PC-3 (cell line): ENCODE data around the gene CYTH4. TPM values are rescaled to one million over a fixed set of nuclear protein-coding genes. Genes with fewer than 3 reads are reported as not detected.
A peak's percentile ranks its signal among the peaks of the same experiment; 100 is the strongest.

Experiments used
- ATAC-seq: fragments of 200-7000 bp; cut with Tn5 transposase; 2 replicates; pipeline ENCODE4 v1.9.1; 2020; ENCODE audit warnings: mild to moderate bottlenecking, moderate library complexity
- BruUV-seq: library from RNA; stranded (reverse); fragments of 400-500 nt; replicated peaks from 2 replicates; lab custom pipeline; 2021; lab: Mats Ljungman, UMichigan
- CTCF ChIA-PET: fragments of 300-600 bp; sonication (Branson Sonifier 250); formaldehyde crosslinking; loops from one replicate; lab custom pipeline; 2022; ENCODE audit warnings: antibody characterized with exemption; lab: Charles Lee
- POLR2A ChIA-PET: fragments of 300-600 bp; sonication (Branson Sonifier 250); formaldehyde crosslinking; loops from one replicate; lab custom pipeline; 2022; ENCODE audit warnings: antibody characterized with exemption; ENCODE audit not compliant: unreplicated experiment; lab: Charles Lee
- DNase-seq: peaks from one replicate; pipeline ENCODE4 v3.0.0-alpha.2; 2015
- H2AFZ ChIP-seq: fragments of 300-600 bp; sonication (generic); 2 replicates; pipeline ENCODE4 v1.6.0; 2016; ENCODE audit warnings: antibody characterized with exemption, low read length
- H3F3A ChIP-seq: fragments of 300-600 bp; sonication (generic); one replicate; pipeline ENCODE4 v1.6.0; 2017; ENCODE audit warnings: antibody characterized with exemption, low read length, control low read depth, mild to moderate bottlenecking; ENCODE audit not compliant: unreplicated experiment
- H3K27ac ChIP-seq: fragments of 300-600 bp; sonication (generic); 2 replicates; pipeline ENCODE4 v1.5.1; 2016; ENCODE audit warnings: mild to moderate bottlenecking, low read length
- H3K27me3 ChIP-seq: fragments of 300-600 bp; sonication (generic); 2 replicates; pipeline ENCODE4 v1.6.1; 2016; ENCODE audit warnings: low read length, mixed read lengths
- H3K36me3 ChIP-seq: fragments of 300-600 bp; sonication (generic); 2 replicates; pipeline ENCODE4 v1.6.1; 2016; ENCODE audit warnings: low read depth, mixed run types, low read length, mixed read lengths
- H3K4me1 ChIP-seq: fragments of 300-600 bp; sonication (generic); 2 replicates; pipeline ENCODE4 v1.5.1; 2016; ENCODE audit warnings: low read length; ENCODE audit not compliant: insufficient read depth
- H3K4me2 ChIP-seq: fragments of 300-600 bp; sonication (generic); 2 replicates; pipeline ENCODE4 v1.6.0; 2016; ENCODE audit warnings: low read length
- H3K4me3 ChIP-seq: fragments of 300-600 bp; sonication (generic); 2 replicates; pipeline ENCODE4 v1.5.1; 2016; ENCODE audit warnings: mild to moderate bottlenecking, low read length, mixed read lengths
- H3K79me2 ChIP-seq: fragments of 300-600 bp; sonication (generic); 2 replicates; pipeline ENCODE4 v1.6.1; 2017; ENCODE audit warnings: low read length, mixed read lengths
- H3K9ac ChIP-seq: fragments of 300-600 bp; sonication (generic); 2 replicates; pipeline ENCODE4 v1.6.0; 2016; ENCODE audit warnings: mild to moderate bottlenecking, low read length
- H3K9me2 ChIP-seq: fragments of 300-600 bp; sonication (generic); replicated peaks from 2 replicates; pipeline ENCODE4 v1.6.1; 2016; ENCODE audit warnings: mixed run types, low read length, mixed read lengths
- H3K9me3 ChIP-seq: fragments of 300-600 bp; sonication (generic); 2 replicates; pipeline ENCODE4 v1.6.1; 2016; ENCODE audit warnings: low read length, mixed read lengths
- H4K20me1 ChIP-seq: fragments of 300-600 bp; sonication (generic); 2 replicates; pipeline ENCODE4 v1.6.1; 2016; ENCODE audit warnings: low read length, mixed read lengths
- EZH2 ChIP-seq: fragments of 300-600 bp; sonication (generic); IDR thresholded peaks from one replicate; pipeline ENCODE4 v1.6.1; 2017; ENCODE audit warnings: antibody characterized with exemption, mild to moderate bottlenecking, low read length; ENCODE audit not compliant: unreplicated experiment
- EZH2phosphoT487 ChIP-seq: fragments of 300-600 bp; sonication (generic); IDR thresholded peaks from 2 replicates; pipeline ENCODE4 v1.6.1; 2018; ENCODE audit warnings: mild to moderate bottlenecking, antibody characterized with exemption, low read length, borderline replicate concordance
- intact Hi-C: fragments of 100-400 bp; cut with micrococcal nuclease; formaldehyde crosslinking; loops from 2 replicates; pipeline ENCODE4 v1.9.0; 2023
- total RNA-seq: library from RNA; depleted of rRNA; stranded (reverse); fragments of >200 nt; gene quantifications from 2 replicates; pipeline ENCODE4 v1.2.3, GENCODE V29; 2014
- TF ChIP-seq, protein P1 (sequence below): fragments of 300-600 bp; sonication (generic); conservative IDR thresholded peaks from 2 replicates; pipeline ENCODE4 v1.5.1; 2017; ENCODE audit warnings: antibody characterized with exemption, low read depth, mild to moderate bottlenecking, low read length

The CYTH4 gene
- total RNA-seq, 1 experiment from 2014 or later, result 1.9 TPM

DNA sequence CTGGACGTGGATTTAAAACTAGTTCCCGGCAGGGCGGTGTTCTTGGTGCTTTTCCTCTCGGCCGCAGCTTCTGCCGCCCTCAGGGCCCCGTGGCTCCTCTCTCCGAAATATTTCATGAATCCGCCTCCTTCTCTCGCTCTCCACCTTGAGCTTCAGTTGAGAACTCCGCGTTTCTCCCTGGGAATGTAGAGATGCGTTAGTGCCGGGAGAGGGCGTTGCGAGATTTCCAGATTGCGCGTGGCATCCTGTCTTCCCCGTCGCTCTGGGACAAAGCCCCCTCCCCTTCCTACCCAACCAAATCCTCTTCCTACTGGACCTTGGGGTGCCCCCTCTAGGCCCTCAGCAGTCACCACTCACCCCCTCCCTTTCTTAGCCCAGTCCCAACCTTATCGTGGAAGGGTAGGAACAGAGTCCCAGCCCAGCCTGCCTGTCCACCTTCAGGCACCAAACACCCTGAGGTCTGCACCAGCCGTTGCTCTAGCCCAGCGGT is 22.7 kb upstream of the CYTH4 start:
- Histone ChIP-seq H2AFZ (peak overlapping the region; percentile 70), H3F3A (no peaks in the 10 kb centered on the region), H3K27ac (no peak overlapping the region), H3K9me2 (no peaks in the 10 kb centered on the region), H3K9me3 (no peaks in the 10 kb centered on the region), H3K4me2 (peak overlapping the region; percentile 73), H3K4me1 (peaks cover 33% of the 10 kb centered on the region), H4K20me1 (no peaks in the 10 kb centered on the region), H3K79me2 (no peaks in the 10 kb centered on the region), H3K4me3 (no peak overlapping the region), H3K27me3 (no peaks in the 10 kb centered on the region), H3K9ac (no peak overlapping the region), H3K36me3 (no peaks in the 10 kb centered on the region)
- CTCF ChIA-PET, result interaction anchor here (0.6 to 1.1 kb wide), 5 partner anchors 10 to 196 kb away, joined by 3 to 7 read pairs (median 4); no protein-coding TSS in a partner anchor
- TF ChIP-seq EZH2, result no peak
- TF ChIP-seq, protein P1, sequence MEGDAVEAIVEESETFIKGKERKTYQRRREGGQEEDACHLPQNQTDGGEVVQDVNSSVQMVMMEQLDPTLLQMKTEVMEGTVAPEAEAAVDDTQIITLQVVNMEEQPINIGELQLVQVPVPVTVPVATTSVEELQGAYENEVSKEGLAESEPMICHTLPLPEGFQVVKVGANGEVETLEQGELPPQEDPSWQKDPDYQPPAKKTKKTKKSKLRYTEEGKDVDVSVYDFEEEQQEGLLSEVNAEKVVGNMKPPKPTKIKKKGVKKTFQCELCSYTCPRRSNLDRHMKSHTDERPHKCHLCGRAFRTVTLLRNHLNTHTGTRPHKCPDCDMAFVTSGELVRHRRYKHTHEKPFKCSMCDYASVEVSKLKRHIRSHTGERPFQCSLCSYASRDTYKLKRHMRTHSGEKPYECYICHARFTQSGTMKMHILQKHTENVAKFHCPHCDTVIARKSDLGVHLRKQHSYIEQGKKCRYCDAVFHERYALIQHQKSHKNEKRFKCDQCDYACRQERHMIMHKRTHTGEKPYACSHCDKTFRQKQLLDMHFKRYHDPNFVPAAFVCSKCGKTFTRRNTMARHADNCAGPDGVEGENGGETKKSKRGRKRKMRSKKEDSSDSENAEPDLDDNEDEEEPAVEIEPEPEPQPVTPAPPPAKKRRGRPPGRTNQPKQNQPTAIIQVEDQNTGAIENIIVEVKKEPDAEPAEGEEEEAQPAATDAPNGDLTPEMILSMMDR, result peak; percentile 71
- no peak for TF ChIP-seq EZH2phosphoT487
- POLR2A ChIA-PET, result no interaction called here
- ATAC-seq (peak; percentile 48), DNase-seq (peak; percentile 63)
- BruUV-seq, result no TSS peak
- intact Hi-C loops, result no loop called here

DNA sequence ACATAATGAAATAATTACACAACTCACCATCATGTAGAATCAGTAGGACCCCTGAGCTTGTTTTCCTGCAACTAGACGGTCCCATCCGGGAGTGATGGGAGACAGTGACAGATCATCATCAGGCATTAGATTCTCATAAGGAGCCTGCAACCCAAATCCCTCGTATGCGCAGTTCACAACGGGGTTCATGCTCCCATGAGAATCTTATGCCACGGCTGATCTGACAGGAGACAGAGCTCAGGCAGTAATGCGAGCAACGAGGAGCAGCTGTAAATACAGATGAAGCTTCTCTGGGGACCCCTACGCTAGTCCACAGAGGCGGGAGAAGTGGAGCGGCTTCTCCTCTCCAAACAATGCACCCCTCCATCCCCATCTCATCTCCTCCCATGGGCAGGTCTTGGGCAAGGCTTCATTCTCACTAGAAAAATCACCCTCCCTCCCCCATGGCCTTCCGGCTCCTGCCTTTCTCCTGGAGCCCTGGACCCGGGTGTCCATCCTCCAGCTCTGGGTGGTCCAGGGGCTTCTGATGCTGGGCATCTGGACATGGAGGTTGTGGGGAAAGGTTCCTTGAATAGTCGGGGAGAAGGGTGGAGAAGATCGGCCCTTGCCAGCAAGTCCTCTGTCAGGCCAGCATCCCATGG is 22.0 kb upstream of the CYTH4 start:
- Histone ChIP-seq H3K4me2 (peak overlapping the region; percentile 33; the same call in 1 of the 2 replicates), H3K9me3 (no peaks in the 10 kb centered on the region), H3K4me1 (peaks cover 26% of the 10 kb centered on the region), H4K20me1 (no peaks in the 10 kb centered on the region), H3K36me3 (no peaks in the 10 kb centered on the region), H2AFZ (no peak overlapping the region), H3K79me2 (no peaks in the 10 kb centered on the region), H3K9me2 (no peaks in the 10 kb centered on the region), H3K9ac (no peak overlapping the region), H3F3A (no peaks in the 10 kb centered on the region), H3K27me3 (no peaks in the 10 kb centered on the region), H3K4me3 (no peak overlapping the region), H3K27ac (no peak overlapping the region)
- DNase-seq (no peak), ATAC-seq (no peak)
- ChIA-PET CTCF (interaction anchor here (0.6 to 1.1 kb wide), 4 partner anchors 9 to 195 kb away, joined by 3 to 10 read pairs (median 4); no protein-coding TSS in a partner anchor), POLR2A (interaction anchor here (0.6 kb wide), 1 partner anchor 43 kb away, joined by 4 read pairs; no protein-coding TSS in a partner anchor)
- TF ChIP-seq, protein P1, result no peak
- TF ChIP-seq EZH2 (no peak), EZH2phosphoT487 (no peak)
- intact Hi-C loops, result no loop called here
- no TSS peak for BruUV-seq
